ENCODE data around the gene OR2G2. TPM values are rescaled to one million over a fixed set of nuclear protein-coding genes. Genes with fewer than 3 reads are reported as not detected.

OR2G2 gene
- total and polyA plus RNA-seq, 11 donors = not detected

- ATAC-seq (no peak), DNase-seq (no peak)
- H3K27me3 ChIP-seq = no peaks in the 10 kb centered on the region
- intact Hi-C loops (cut with DNase I) = no loop called here
- no peaks in the 10 kb centered on the region for H3K36me3 ChIP-seq
- H3K9me3 ChIP-seq = peaks cover 0 to 3% (median 0%) of the 10 kb centered on the region in 12 donors
- H3K4me1 ChIP-seq = no peaks in the 10 kb centered on the region
- WGBS, 4 donors = 43 to 70% (median 68%) methylated on average over 3 of the region's 3 CpGs
- H3K4me3 ChIP-seq = no peak overlapping the region
- TF ChIP-seq POLR2A (IDR thresholded peaks at IDR 0.05) = no peak
- TF ChIP-seq, protein P1, sequence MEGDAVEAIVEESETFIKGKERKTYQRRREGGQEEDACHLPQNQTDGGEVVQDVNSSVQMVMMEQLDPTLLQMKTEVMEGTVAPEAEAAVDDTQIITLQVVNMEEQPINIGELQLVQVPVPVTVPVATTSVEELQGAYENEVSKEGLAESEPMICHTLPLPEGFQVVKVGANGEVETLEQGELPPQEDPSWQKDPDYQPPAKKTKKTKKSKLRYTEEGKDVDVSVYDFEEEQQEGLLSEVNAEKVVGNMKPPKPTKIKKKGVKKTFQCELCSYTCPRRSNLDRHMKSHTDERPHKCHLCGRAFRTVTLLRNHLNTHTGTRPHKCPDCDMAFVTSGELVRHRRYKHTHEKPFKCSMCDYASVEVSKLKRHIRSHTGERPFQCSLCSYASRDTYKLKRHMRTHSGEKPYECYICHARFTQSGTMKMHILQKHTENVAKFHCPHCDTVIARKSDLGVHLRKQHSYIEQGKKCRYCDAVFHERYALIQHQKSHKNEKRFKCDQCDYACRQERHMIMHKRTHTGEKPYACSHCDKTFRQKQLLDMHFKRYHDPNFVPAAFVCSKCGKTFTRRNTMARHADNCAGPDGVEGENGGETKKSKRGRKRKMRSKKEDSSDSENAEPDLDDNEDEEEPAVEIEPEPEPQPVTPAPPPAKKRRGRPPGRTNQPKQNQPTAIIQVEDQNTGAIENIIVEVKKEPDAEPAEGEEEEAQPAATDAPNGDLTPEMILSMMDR (IDR thresholded peaks at IDR 0.05) = no peak
- H3K27ac ChIP-seq = no peak overlapping the region
These were observed 45.3 kb upstream of the OR2G2 start for GRCh38 chr1:247542811-247543210.

DNA sequence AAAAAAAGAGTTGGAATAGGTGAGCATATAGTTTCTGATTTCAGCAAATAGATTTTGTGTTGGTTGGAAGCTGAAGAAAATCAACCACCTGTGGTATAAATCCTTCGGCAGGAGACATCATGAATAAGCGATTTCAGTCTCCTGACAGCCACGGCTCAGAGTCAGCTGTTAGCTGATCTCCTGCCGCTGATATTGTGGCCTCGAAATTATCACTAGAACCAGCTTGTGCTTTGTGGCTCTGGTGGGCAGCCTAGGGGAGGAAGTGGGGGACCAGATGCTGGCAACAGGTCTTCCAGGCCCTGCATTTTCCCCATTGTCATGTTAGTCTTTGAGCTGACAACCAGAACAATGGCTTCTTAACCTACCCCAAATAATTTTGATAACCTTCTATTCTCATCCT lies 40.1 kb upstream of the OR2G2 start:
- H3K36me3 ChIP-seq = no peaks in the 10 kb centered on the region
- intact Hi-C loops (cut with DNase I) = no loop called here
- WGBS, 4 donors = 48 to 55% (median 51%) methylated on average over 5 of the region's 5 CpGs
- H3K4me3 ChIP-seq = no peak overlapping the region
- TF ChIP-seq POLR2A (IDR thresholded peaks at IDR 0.05) = no peak
- TF ChIP-seq, protein P1 (IDR thresholded peaks at IDR 0.05) = no peak
- no peaks in the 10 kb centered on the region for H3K27me3 ChIP-seq
- no peaks in the 10 kb centered on the region for H3K9me3 ChIP-seq
- DNase-seq (no peak), ATAC-seq (no peak)
- no peak overlapping the region for H3K27ac ChIP-seq
- peaks cover 0 to 4% (median 0%) of the 10 kb centered on the region in 12 donors for H3K4me1 ChIP-seq

DNA sequence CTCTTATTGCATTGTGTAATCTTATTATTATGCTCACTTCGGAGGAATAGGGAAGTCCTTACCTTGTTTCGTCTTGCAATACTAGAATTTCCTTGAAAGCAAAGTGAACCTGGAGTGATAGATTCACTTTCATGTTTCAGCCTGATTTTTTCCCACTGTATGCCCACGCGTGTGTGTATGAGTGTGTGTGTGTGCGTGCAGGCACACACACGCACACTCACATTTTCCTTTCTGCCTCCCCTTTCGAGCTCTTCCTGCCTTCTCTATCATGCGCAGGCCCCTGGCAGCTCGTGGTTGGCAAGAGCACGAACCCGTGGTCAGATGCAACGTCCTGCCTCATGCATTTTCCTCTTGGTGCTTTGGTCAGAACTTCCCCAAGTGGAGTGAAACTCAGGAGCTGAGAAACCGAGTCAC lies 39.4 kb upstream of the OR2G2 start, which contains the start of gene GCSAML:
TSS of gene GCSAML (plus strand) at position 366 of the 414 bp plus-strand sequence. CDS start 58 bp downstream, outside the sequence.
- DNase-seq (no peak), ATAC-seq (no peak)
- H3K9me3 ChIP-seq = no peaks in the 10 kb centered on the region
- H3K36me3 ChIP-seq = no peaks in the 10 kb centered on the region
- 76 to 78% (median 77%) methylated on average over 13 of the region's 13 CpGs for WGBS, 4 donors
- no peak within 1 kb of the TSS for H3K4me3 ChIP-seq
- TF ChIP-seq POLR2A (IDR thresholded peaks at IDR 0.05) = no peak
- TF ChIP-seq, protein P1 (IDR thresholded peaks at IDR 0.05) = no peak
- no peaks in the 10 kb centered on the region for H3K27me3 ChIP-seq
- peaks cover 0 to 4% (median 0%) of the 10 kb centered on the region in 12 donors for H3K4me1 ChIP-seq
- intact Hi-C loops (cut with DNase I) = no loop called here
- H3K27ac ChIP-seq = no peak within 1 kb of the TSS

DNA sequence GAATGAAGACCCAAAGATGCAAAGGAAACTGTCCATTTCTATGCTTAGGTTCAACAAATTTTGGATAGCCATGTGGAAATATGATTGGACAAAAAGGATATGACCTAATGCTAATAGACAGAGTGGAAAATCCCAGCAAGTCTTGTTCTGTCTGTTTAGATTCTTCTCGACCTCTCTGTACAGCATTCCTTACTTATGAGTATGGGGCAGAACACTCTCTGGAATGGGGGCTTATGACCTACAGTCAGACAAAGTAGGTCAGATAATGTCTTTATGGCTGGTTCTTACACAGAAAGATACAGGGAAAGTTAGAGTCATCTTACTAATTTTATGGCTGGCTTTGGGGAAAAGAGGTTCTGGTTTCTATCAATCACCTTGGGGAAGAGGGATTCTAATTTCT lies 36.4 kb upstream of the OR2G2 start:
- Histone ChIP-seq H3K4me3 (no peak overlapping the region), H3K27ac (no peak overlapping the region), H3K4me1 (peaks cover 0 to 4% (median 0%) of the 10 kb centered on the region in 12 donors), H3K36me3 (no peaks in the 10 kb centered on the region), H3K27me3 (no peaks in the 10 kb centered on the region), H3K9me3 (peaks cover 0 to 5% (median 0%) of the 10 kb centered on the region in 12 donors)
- no peak for ATAC-seq
- intact Hi-C loops (cut with DNase I) = no loop called here
- no peak for DNase-seq
- TF ChIP-seq, protein P1 (IDR thresholded peaks at IDR 0.05) = no peak
- TF ChIP-seq POLR2A (IDR thresholded peaks at IDR 0.05) = no peak
- WGBS, 4 donors = 11 to 32% (median 25%) methylated on average over 1 of the region's 1 CpG
